HG02970 (cell line): ENCODE measurements around the gene KCNJ9.
"Not testable (repeated sequence)": the region's sequence is repeated elsewhere in the genome, so short reads cannot be mapped to it uniquely, and the experiment has no call there.

Source experiments
- ATAC-seq: cut with Tn5 transposase; IDR thresholded peaks from one replicate; pipeline ENCODE4 v1.9.1; 2021; ENCODE audit warnings: mild to moderate bottlenecking, moderate library complexity, moderate number of reproducible peaks; ENCODE audit not compliant: unreplicated experiment, low FRiP score

KCNJ9 gene

GRCh38 chr1:160120797-160121196, 39.5 kb downstream of the KCNJ9 start:
- no peak for ATAC-seq

GRCh38 chr1:160121388-160121787, 40.0 kb downstream of the KCNJ9 start:
- ATAC-seq = no peak

DNA sequence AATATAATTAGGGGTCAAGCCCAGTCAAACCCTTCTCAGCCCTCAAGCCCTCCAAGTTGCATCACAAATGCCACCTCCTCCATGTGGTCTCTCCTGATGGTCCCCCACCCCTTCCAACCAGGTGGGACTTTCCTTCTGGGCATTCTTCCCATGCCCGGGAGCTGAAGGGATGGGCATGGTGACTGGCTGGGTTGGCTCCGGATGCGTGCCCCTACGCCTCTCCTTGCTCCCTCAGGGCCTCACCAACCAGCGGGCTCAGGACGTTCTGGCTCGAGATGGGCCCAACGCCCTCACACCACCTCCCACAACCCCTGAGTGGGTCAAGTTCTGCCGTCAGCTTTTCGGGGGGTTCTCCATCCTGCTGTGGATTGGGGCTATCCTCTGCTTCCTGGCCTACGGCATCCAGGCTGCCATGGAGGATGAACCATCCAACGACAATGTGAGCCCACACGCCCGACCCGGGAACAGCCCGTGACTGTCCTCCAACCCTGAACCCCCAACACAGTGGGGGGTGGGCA, 41.7 kb downstream of the KCNJ9 start:
- no peak for ATAC-seq

DNA sequence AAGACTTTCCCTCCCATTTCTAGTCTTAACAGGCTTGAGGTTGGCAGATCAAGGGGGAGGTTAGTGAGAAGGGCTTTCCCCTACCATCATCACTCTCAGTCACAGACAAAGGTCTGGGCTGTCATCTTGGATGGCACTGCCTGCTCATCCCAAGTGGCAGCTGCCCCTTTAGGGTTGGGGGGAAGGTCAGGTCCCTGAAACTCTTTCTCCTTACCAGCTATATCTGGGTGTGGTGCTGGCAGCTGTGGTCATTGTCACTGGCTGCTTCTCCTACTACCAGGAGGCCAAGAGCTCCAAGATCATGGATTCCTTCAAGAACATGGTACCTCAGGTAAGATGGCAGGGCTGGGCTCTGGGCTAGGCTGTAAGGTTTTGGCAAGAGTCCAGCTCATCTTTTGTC, 42.4 kb downstream of the KCNJ9 start:
- no peak for ATAC-seq

GRCh38 chr1:160124705-160125478, 43.6 kb downstream of the KCNJ9 start:
- no peak for ATAC-seq

DNA sequence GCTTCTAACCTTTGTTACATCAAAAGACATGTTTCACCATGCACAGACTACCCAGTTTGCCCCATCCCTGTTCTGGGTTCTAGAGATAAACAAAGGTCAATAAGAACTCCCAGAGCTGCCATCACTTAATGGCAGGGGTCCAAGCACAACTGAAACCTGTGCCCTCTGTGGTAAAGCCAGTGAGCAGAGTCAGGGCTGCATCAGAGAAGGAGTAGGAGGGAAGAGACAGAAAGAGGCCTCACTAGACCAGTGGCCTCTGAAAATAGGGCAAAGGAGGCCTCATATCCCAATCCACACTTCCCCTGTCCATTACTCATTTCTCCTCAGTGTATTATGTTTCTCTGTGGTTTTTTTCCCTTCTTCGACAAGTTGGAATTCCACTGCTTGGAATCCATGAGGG, 44.4 kb downstream of the KCNJ9 start:
- ATAC-seq = no peak

- not testable (repeated sequence) for ATAC-seq
These were observed 45.0 kb downstream of the KCNJ9 start for GRCh38 chr1:160126342-160126741.

- no peak for ATAC-seq
These were observed 46.0 kb downstream of the KCNJ9 start for GRCh38 chr1:160127381-160127780.

GRCh38 chr1:160127865-160128523, 46.7 kb downstream of the KCNJ9 start:
- no peak for ATAC-seq

DNA sequence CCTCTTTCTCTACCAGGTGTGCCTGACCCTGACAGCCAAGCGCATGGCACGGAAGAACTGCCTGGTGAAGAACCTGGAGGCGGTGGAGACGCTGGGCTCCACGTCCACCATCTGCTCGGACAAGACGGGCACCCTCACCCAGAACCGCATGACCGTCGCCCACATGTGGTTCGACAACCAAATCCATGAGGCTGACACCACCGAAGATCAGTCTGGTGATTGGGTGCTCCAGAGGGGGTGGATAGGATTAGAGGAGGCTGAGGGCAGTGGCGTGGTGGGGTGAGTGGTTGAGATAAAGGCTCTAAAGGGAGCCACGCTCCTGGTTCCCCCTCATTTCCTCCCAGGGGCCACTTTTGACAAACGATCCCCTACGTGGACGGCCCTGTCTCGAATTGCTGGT, 47.3 kb downstream of the KCNJ9 start:
- ATAC-seq = no peak

- ATAC-seq = no peak
These were observed 47.7 kb downstream of the KCNJ9 start for GRCh38 chr1:160129046-160129445.

GRCh38 chr1:160129558-160129957, 48.2 kb downstream of the KCNJ9 start:
- ATAC-seq = no peak

DNA sequence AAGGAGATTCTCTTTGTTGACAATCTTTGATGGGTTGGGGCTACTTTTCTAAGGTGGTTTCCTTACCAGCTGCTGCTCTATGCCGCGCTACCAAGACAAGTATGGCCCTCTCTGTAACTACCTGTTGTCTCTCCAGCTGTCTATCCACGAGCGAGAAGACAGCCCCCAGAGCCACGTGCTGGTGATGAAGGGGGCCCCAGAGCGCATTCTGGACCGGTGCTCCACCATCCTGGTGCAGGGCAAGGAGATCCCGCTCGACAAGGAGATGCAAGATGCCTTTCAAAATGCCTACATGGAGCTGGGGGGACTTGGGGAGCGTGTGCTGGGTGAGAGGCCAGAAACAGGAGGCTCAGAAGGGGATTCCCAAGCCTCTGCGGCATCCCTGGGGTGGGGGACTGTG, 48.6 kb downstream of the KCNJ9 start:
- no peak for ATAC-seq

DNA sequence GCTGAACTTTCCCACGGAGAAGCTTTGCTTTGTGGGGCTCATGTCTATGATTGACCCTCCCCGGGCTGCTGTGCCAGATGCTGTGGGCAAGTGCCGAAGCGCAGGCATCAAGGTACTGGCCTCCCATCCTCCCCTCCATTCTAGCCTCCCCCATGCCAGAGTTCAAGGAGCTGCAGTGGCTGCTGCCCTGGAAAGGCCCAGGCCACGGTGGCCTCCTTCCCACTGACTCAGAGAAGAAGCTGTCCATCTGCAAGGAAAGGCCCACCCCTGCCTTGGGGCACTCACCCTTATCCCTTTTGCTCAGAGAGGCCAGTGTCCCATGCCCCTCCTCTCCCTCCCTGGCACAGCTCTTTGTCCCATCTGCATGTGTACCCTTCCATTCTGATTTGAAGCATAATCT, 49.1 kb downstream of the KCNJ9 start:
- ATAC-seq = no peak

GRCh38 chr1:160130939-160131338, 49.6 kb downstream of the KCNJ9 start:
- no peak for ATAC-seq

DNA sequence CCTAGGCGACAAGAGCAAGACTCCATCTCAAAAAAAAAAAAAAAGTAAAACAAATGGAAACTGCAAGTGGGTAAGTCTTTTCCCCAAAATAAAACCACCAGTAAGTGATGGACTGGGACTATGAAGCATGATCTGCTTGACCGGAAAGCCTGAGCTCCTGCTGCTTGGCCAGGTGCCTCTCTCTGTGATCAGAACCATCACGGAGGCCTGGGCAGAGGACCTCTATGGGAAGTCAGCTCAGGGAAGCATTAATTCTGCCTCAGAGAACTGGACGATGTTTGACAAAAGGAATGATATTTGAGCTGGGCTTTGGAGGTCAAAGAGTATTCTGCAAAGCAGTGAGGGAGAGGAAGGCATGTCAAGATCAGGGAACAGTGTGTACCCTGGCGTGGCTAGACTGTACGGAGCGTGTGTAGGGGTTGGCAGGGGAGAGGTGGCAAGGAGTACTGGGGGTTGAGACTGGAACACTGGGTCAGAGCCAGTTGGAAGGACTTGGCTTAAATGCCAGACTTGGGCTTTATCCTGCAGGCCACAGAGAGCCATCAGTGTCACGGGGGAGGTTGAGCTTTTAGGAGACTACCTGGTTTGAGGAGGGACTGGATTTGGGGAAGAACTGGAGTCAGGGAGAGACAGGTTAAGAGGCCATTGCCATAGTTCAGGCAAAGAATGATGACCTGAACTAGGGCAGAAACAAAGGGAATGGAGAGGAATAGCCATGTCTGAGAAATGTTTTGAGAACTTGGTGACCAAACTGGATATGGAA, 50.6 kb downstream of the KCNJ9 start:
- no peak for ATAC-seq

DNA sequence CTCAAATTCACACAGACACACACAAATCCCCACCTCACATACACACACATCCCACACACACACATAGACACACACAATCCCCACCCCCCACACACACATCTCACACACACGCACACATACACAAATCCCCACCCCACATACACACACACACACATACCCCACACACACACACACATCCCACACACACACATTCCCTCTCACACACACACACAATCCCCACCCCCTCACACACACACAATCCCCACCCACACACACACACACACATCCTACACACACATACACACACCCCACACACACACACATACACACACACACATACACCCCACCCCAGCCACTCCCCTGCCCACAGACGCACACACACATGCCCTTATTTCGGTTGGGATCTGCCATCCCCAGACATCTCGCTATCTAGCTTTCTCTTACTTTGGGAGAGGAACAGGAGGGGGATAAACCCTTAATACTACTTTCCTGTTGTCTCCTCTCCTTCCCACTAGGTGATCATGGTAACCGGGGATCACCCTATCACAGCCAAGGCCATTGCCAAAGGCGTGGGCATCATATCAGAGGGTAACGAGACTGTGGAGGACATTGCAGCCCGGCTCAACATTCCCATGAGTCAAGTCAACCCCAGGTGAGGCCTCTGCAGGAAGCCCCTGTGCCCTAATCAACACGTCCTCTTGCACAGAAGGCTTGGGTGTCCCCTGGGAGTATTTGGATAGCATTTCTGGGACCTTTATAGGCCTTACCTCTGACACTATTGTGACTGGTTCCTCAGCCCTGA, 52.8 kb downstream of the KCNJ9 start:
- no peak for ATAC-seq

DNA sequence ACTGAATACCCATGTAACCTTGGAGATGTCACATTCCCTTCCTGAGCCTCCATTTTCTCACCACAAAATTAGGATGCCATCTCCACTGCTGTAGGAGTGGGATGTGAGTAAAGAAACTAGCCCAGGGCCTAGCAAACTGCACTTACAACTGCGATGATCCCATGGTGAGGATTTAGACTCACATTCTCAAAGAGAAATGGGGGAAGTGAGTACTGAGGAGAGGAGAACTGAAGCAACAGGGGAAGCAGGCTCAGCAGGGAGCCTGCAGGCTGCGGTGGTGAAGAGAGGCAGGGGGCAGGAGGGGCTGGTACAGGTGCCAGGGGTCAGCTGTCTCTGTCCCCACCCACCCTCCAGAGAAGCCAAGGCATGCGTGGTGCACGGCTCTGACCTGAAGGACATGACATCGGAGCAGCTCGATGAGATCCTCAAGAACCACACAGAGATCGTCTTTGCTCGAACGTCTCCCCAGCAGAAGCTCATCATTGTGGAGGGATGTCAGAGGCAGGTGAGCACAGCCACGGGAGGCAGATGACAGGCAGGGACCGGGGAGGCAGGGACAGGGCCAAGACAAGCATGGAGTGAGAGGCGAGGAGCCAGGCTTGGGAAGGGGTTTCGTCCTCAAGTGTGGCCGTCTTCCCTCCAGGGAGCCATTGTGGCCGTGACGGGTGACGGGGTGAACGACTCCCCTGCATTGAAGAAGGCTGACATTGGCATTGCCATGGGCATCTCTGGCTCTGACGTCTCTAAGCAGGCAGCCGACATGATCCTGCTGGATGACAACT, 53.6 kb downstream of the KCNJ9 start:
- no peak for ATAC-seq

GRCh38 chr1:160136121-160136925, 55.0 kb downstream of the KCNJ9 start:
- no peak for ATAC-seq
